WTC11 (cell line): ENCODE results near the gene IL2RA.

Experiments used
- CTCF ChIP-seq: fragments of 200-600 bp; IDR thresholded peaks from 2 replicates; pipeline ENCODE4 v1.8.0; 2022; ENCODE audit warnings: antibody characterized with exemption
- TF ChIP-seq, protein P1 (sequence below): sonication (generic); formaldehyde crosslinking; IDR thresholded peaks from 2 replicates; pipeline ENCODE4 v1.8.1; 2023; ENCODE audit warnings: mild to moderate bottlenecking, missing genetic modification reagents

GRCh38 chr10:6065835-6066234 is 3.7 kb upstream of the IL2RA start:
- no peak for TF ChIP-seq CTCF
- TF ChIP-seq, protein P1, sequence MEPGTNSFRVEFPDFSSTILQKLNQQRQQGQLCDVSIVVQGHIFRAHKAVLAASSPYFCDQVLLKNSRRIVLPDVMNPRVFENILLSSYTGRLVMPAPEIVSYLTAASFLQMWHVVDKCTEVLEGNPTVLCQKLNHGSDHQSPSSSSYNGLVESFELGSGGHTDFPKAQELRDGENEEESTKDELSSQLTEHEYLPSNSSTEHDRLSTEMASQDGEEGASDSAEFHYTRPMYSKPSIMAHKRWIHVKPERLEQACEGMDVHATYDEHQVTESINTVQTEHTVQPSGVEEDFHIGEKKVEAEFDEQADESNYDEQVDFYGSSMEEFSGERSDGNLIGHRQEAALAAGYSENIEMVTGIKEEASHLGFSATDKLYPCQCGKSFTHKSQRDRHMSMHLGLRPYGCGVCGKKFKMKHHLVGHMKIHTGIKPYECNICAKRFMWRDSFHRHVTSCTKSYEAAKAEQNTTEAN (CRISPR knock-in tag): no peak
